Endodermal cell (in vitro differentiated cells): ENCODE data around the gene CFAP74. TPM values are rescaled to one million over a fixed set of nuclear protein-coding genes. Genes with fewer than 3 reads are reported as not detected.

Experiments used
- DNase-seq: peaks from one replicate; pipeline ENCODE4 v3.0.0-alpha.2; 2017
- H3K27ac ChIP-seq: 2 replicates; pipeline ENCODE4 v1.5.1; 2013; ENCODE audit warnings: mild to moderate bottlenecking, low read depth, low read length, moderate library complexity
- H3K27me3 ChIP-seq: 2 replicates; pipeline ENCODE4 v1.6.1; 2013; ENCODE audit warnings: mild to moderate bottlenecking, low read length, moderate library complexity; ENCODE audit not compliant: insufficient read depth, control insufficient read depth, poor library complexity, severe bottlenecking
- H3K36me3 ChIP-seq: 2 replicates; pipeline ENCODE4 v1.7.0; 2013; ENCODE audit warnings: mild to moderate bottlenecking, low read length, moderate library complexity; ENCODE audit not compliant: control insufficient read depth, insufficient read depth
- H3K4me1 ChIP-seq: one replicate; pipeline ENCODE4 v1.7.0; 2013; ENCODE audit warnings: low read length; ENCODE audit not compliant: control insufficient read depth, insufficient read depth
- H3K4me3 ChIP-seq: 2 replicates; pipeline ENCODE4 v1.5.1; 2013; ENCODE audit warnings: mild to moderate bottlenecking, low read length, moderate library complexity
- H3K9ac ChIP-seq: 2 replicates; pipeline ENCODE4 v1.6.1; 2013; ENCODE audit warnings: mild to moderate bottlenecking, low read length, moderate library complexity; ENCODE audit not compliant: poor library complexity, severe bottlenecking; ENCODE audit errors: extremely low read depth
- H3K9me3 ChIP-seq: 2 replicates; pipeline ENCODE4 v1.6.1; 2013; ENCODE audit warnings: mild to moderate bottlenecking, low read length, moderate library complexity; ENCODE audit not compliant: control insufficient read depth
- H3K27ac Mint-ChIP-seq: 2 replicates; pipeline ENCODE4 v1.8.0; 2020; ENCODE audit warnings: mixed read lengths
- H3K27me3 Mint-ChIP-seq: 2 replicates; pipeline ENCODE4 v1.8.0; 2021; ENCODE audit warnings: mild to moderate bottlenecking, mixed read lengths; ENCODE audit not compliant: insufficient read depth
- H3K36me3 Mint-ChIP-seq: 2 replicates; pipeline ENCODE4 v1.8.0; 2020; ENCODE audit warnings: low read depth, mixed read lengths
- H3K4me1 Mint-ChIP-seq: 2 replicates; pipeline ENCODE4 v1.8.0; 2020; ENCODE audit warnings: mixed read lengths
- H3K4me3 Mint-ChIP-seq: 2 replicates; pipeline ENCODE4 v1.8.0; 2020; ENCODE audit warnings: mild to moderate bottlenecking, moderate library complexity, mixed read lengths
- H3K9me3 Mint-ChIP-seq: 2 replicates; pipeline ENCODE4 v1.8.0; 2020; ENCODE audit warnings: mild to moderate bottlenecking, mixed read lengths
- WGBS, 2 experiments: methylation state at CpG; one replicate each; pipeline versions ENCODE4 v1.1.5 to v1.1.7; 2013; ENCODE audit warnings: missing lambda C conversion rate in 2 of 2, mixed read lengths in 1 of 2; ENCODE audit not compliant: insufficient coverage in 1 of 2, insufficient read length in 1 of 2; 5-methylcytosine and 5-hydroxymethylcytosine counted together
- total RNA-seq, 2 donors: library from RNA; stranded (reverse); fragmentation: NEBNext Ultra II Directional in 1 of 2; extraction: Animal tissue kit (Norgen Biotek cat#: 25700) in 1 of 2; gene quantifications; 2 replicates in 1 of 2; 3 replicates in 1 of 2; pipeline ENCODE4 v1.2.1, GENCODE V29; 2021
- TF ChIP-seq, protein P1 (sequence below): fragments of 200-600 bp; sonication (generic); conservative IDR thresholded peaks from 2 replicates; pipeline ENCODE4 v1.5.0; 2021; ENCODE audit warnings: antibody characterized with exemption, mild to moderate bottlenecking

Gene CFAP74
- total RNA-seq, 2 donors from 2014 or later, result 0.58 to 0.75 TPM

DNA sequence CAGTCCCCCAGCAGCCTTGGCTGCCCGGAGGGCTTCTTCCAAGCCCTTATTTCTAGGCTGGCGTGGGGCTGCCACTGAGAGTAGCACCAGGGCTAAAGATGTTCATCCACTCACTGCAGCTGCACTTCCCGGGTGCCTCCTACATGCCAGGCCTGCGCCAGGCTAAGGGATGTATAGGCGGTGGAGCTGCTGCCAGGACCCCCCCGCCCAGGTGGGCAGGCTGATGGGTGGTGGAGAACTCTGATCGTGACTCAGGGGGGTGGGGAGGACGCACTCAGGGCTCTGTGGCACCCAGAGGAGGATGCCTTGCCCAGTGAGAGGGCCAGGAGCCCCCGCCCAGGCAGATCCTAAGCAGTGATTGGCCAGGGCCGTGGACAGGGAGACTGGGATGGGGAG, 34.1 kb downstream of the CFAP74 start:
- Histone ChIP-seq H3K9me3 (no peaks in the 10 kb centered on the region), H3K36me3 (no peaks in the 10 kb centered on the region), H3K27me3 (no peaks in the 10 kb centered on the region), H3K4me3 (no peak overlapping the region), H3K27ac (no peak overlapping the region), H3K9ac (no peak overlapping the region), H3K4me1 (no peaks in the 10 kb centered on the region)
- Mint-ChIP-seq H3K27ac (no peak overlapping the region), H3K36me3 (no peaks in the 10 kb centered on the region), H3K9me3 (peaks cover 2% of the 10 kb centered on the region), H3K27me3 (no peaks in the 10 kb centered on the region), H3K4me1 (no peaks in the 10 kb centered on the region), H3K4me3 (no peak overlapping the region)
- DNase-seq, result no peak
- WGBS, 2 experiments, result 90 to 93% methylated on average over 5 to 10 of the region's 10 CpGs
- TF ChIP-seq, protein P1, sequence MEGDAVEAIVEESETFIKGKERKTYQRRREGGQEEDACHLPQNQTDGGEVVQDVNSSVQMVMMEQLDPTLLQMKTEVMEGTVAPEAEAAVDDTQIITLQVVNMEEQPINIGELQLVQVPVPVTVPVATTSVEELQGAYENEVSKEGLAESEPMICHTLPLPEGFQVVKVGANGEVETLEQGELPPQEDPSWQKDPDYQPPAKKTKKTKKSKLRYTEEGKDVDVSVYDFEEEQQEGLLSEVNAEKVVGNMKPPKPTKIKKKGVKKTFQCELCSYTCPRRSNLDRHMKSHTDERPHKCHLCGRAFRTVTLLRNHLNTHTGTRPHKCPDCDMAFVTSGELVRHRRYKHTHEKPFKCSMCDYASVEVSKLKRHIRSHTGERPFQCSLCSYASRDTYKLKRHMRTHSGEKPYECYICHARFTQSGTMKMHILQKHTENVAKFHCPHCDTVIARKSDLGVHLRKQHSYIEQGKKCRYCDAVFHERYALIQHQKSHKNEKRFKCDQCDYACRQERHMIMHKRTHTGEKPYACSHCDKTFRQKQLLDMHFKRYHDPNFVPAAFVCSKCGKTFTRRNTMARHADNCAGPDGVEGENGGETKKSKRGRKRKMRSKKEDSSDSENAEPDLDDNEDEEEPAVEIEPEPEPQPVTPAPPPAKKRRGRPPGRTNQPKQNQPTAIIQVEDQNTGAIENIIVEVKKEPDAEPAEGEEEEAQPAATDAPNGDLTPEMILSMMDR, result no peak

GRCh38 chr1:1968767-1969504, 34.6 kb downstream of the CFAP74 start:
- TF ChIP-seq, protein P1, result no peak
- Histone ChIP-seq H3K27ac (no peak overlapping the region), H3K9me3 (no peaks in the 10 kb centered on the region), H3K4me1 (no peaks in the 10 kb centered on the region), H3K4me3 (no peak overlapping the region), H3K36me3 (no peaks in the 10 kb centered on the region), H3K27me3 (no peaks in the 10 kb centered on the region), H3K9ac (no peak overlapping the region)
- Mint-ChIP-seq H3K4me1 (no peaks in the 10 kb centered on the region), H3K27ac (no peak overlapping the region), H3K9me3 (peaks cover 2% of the 10 kb centered on the region), H3K4me3 (no peak overlapping the region), H3K27me3 (no peaks in the 10 kb centered on the region), H3K36me3 (no peaks in the 10 kb centered on the region)
- DNase-seq, result no peak
- 82 to 91% methylated on average over 5 to 12 of the region's 12 CpGs for WGBS, 2 experiments

DNA sequence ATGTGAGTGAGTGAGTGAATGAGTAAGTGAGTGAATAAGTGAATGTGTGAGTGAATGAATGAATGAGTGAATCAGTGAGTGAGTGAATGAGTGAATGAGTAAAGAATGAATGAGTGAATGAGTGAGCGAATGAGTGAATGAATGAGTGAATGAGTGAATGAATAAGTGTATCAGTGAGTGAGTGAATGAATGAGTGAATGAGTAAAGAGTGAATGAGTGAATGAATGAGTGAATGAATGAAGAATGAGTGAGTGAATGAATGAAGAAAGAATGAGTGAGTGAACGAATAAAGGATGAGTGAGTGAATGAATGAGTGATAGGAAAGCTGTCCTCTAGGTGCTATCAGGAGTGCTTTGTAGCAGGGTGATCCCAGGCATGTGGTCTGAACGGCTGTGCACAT, 35.7 kb downstream of the CFAP74 start:
- H3K4me3 Mint-ChIP-seq, result no peak overlapping the region
- no peaks in the 10 kb centered on the region for H3K27me3 Mint-ChIP-seq
- no peak overlapping the region for H3K27ac ChIP-seq
- H3K27me3 ChIP-seq, result no peaks in the 10 kb centered on the region
- WGBS, 2 experiments, result 76 to 83% methylated on average over 3 of the region's 3 CpGs
- H3K4me3 ChIP-seq, result no peak overlapping the region
- H3K9me3 ChIP-seq, result no peaks in the 10 kb centered on the region
- H3K9me3 Mint-ChIP-seq, result peaks cover 2% of the 10 kb centered on the region
- no peaks in the 10 kb centered on the region for H3K36me3 Mint-ChIP-seq
- H3K9ac ChIP-seq, result no peak overlapping the region
- H3K27ac Mint-ChIP-seq, result no peak overlapping the region
- no peaks in the 10 kb centered on the region for H3K36me3 ChIP-seq
- no peaks in the 10 kb centered on the region for H3K4me1 Mint-ChIP-seq
- TF ChIP-seq, protein P1, result no peak
- DNase-seq, result no peak
- no peaks in the 10 kb centered on the region for H3K4me1 ChIP-seq
